IMR-90 (cell line): ENCODE data around the gene AKR1C8. TPM values are rescaled to one million over a fixed set of nuclear protein-coding genes. Genes with fewer than 3 reads are reported as not detected.

ENCODE experiments used
- ATAC-seq: fragments of 200-7000 bp; cut with Tn5 transposase; 2 replicates; pipeline ENCODE4 v1.9.1; 2020; ENCODE audit warnings: low read depth, mild to moderate bottlenecking, moderate library complexity
- BruUV-seq: library from RNA; stranded (reverse); fragments of 400-500 nt; replicated peaks from 2 replicates; lab custom pipeline; 2021; lab: Mats Ljungman, UMichigan
- CTCF ChIA-PET: fragments of 300-600 bp; formaldehyde crosslinking; extraction: SDS; loops from one replicate; lab custom pipeline; 2021; ENCODE audit warnings: antibody characterized with exemption; lab: Yijun Ruan, JAX
- POLR2A ChIA-PET: fragments of 300-600 bp; sonication (Branson Sonifier 250); formaldehyde crosslinking; loops from one replicate; lab custom pipeline; 2022; ENCODE audit warnings: antibody characterized with exemption; ENCODE audit not compliant: unreplicated experiment; lab: Charles Lee
- DNase-seq: peaks from one replicate; pipeline ENCODE4 v3.0.0; 2013
- H2AFZ ChIP-seq: replicated peaks from 2 replicates; pipeline ENCODE3; 2013; ENCODE audit warnings: low read length, mild to moderate bottlenecking; ENCODE audit not compliant: poor library complexity
- H2AK5ac ChIP-seq: 2 replicates; pipeline ENCODE4 v1.6.1; 2013; ENCODE audit warnings: low read depth, low read length, inconsistent platforms
- H2AK9ac ChIP-seq: replicated peaks from 2 replicates; pipeline ENCODE3; 2013; ENCODE audit warnings: mild to moderate bottlenecking, low read depth, low read length, moderate library complexity; ENCODE audit not compliant: poor library complexity
- H2BK120ac ChIP-seq: 2 replicates; pipeline ENCODE4 v1.6.1; 2013; ENCODE audit warnings: low read depth, low read length, inconsistent platforms
- H2BK15ac ChIP-seq: 3 replicates; pipeline ENCODE4 v1.6.1; 2013; ENCODE audit warnings: low read depth, low read length, inconsistent platforms
- H2BK20ac ChIP-seq: 2 replicates; pipeline ENCODE4 v1.6.1; 2013; ENCODE audit warnings: low read depth, mild to moderate bottlenecking, inconsistent platforms, low read length, moderate library complexity
- H2BK5ac ChIP-seq: 2 replicates; pipeline ENCODE4 v1.6.1; 2013; ENCODE audit warnings: mild to moderate bottlenecking, low read depth, low read length, inconsistent platforms; ENCODE audit not compliant: poor library complexity, severe bottlenecking
- H3K14ac ChIP-seq: replicated peaks from 2 replicates; pipeline ENCODE4 v1.6.1; 2013; ENCODE audit warnings: low read depth, low read length, inconsistent platforms
- H3K18ac ChIP-seq: 2 replicates; pipeline ENCODE4 v1.6.1; 2013; ENCODE audit warnings: low read depth, low read length, control low read depth
- H3K23ac ChIP-seq: 2 replicates; pipeline ENCODE4 v1.6.1; 2013; ENCODE audit warnings: low read depth, low read length, inconsistent platforms
- H3K27ac ChIP-seq: 2 replicates; pipeline ENCODE4 v1.5.1; 2013; ENCODE audit warnings: mild to moderate bottlenecking, control low read depth, low read length; ENCODE audit not compliant: insufficient read depth
- H3K27me3 ChIP-seq: 2 replicates; pipeline ENCODE4 v1.6.1; 2013; ENCODE audit warnings: low read length; ENCODE audit not compliant: control insufficient read depth, insufficient read depth
- H3K36me3 ChIP-seq: 2 replicates; pipeline ENCODE4 v1.6.1; 2013; ENCODE audit warnings: low read length, mixed read lengths; ENCODE audit not compliant: control insufficient read depth, insufficient read depth
- H3K4ac ChIP-seq: 2 replicates; pipeline ENCODE4 v1.6.1; 2013; ENCODE audit warnings: low read depth, low read length, inconsistent platforms
- H3K4me1 ChIP-seq: 2 replicates; pipeline ENCODE4 v1.6.1; 2013; ENCODE audit warnings: low read length, mixed read lengths; ENCODE audit not compliant: control insufficient read depth, insufficient read depth
- H3K4me2 ChIP-seq: 2 replicates; pipeline ENCODE4 v1.6.1; 2013; ENCODE audit warnings: low read depth, mild to moderate bottlenecking, control low read depth, low read length, moderate library complexity
- H3K4me3 ChIP-seq: 2 replicates; pipeline ENCODE4 v1.5.1; 2013; ENCODE audit warnings: low read depth, mild to moderate bottlenecking, control low read depth, low read length, moderate library complexity; ENCODE audit not compliant: insufficient read depth
- H3K56ac ChIP-seq: 2 replicates; pipeline ENCODE4 v1.6.1; 2013; ENCODE audit warnings: low read length, inconsistent platforms; ENCODE audit not compliant: insufficient read depth; ENCODE audit errors: extremely low read depth
- H3K79me1 ChIP-seq, 2 experiments: 2 replicates each; pipeline ENCODE4 v1.6.1; 2013; ENCODE audit warnings: low read length in 2 of 2, inconsistent platforms in 1 of 2, low read depth in 1 of 2
- H3K9ac ChIP-seq: 2 replicates; pipeline ENCODE4 v1.6.1; 2013; ENCODE audit warnings: low read depth, low read length, control low read depth
- H3K9me1 ChIP-seq: 2 replicates; pipeline ENCODE4 v1.6.1; 2013; ENCODE audit warnings: low read length, inconsistent platforms; ENCODE audit not compliant: insufficient read depth
- H3K9me3 ChIP-seq: 2 replicates; pipeline ENCODE4 v1.6.1; 2013; ENCODE audit warnings: low read length; ENCODE audit not compliant: control insufficient read depth, insufficient read depth
- H4K20me1 ChIP-seq: 2 replicates; pipeline ENCODE4 v1.6.1; 2013; ENCODE audit warnings: low read length, inconsistent platforms; ENCODE audit not compliant: insufficient read depth
- H4K5ac ChIP-seq: 2 replicates; pipeline ENCODE4 v1.6.1; 2013; ENCODE audit warnings: mild to moderate bottlenecking, low read depth, low read length, control low read depth
- H4K8ac ChIP-seq, 2 experiments: 2 replicates each; pipeline ENCODE4 v1.6.1; 2013; ENCODE audit warnings: low read depth in 2 of 2, low read length in 2 of 2, control low read depth in 1 of 2, inconsistent platforms in 1 of 2
- H4K91ac ChIP-seq: 2 replicates; pipeline ENCODE4 v1.6.1; 2013; ENCODE audit warnings: low read depth, low read length, inconsistent platforms; ENCODE audit not compliant: insufficient read depth
- FOS ChIP-seq: fragments of 150-350 bp; IDR thresholded peaks from 2 replicates; pipeline ENCODE4 v1.6.1; 2016; ENCODE audit warnings: low read depth, low read length
- MAFK ChIP-seq: IDR thresholded peaks from 2 replicates; pipeline ENCODE4 v1.6.1; 2012; ENCODE audit warnings: low read depth, low read length, improper control_type of control experiment
- MXI1 ChIP-seq: IDR thresholded peaks from 2 replicates; pipeline ENCODE4 v1.6.1; 2012; ENCODE audit warnings: low read depth, mild to moderate bottlenecking, low read length, moderate library complexity, borderline replicate concordance
- POLR2A ChIP-seq: IDR thresholded peaks from 2 replicates; pipeline ENCODE4 v1.6.1; 2012; ENCODE audit warnings: mild to moderate bottlenecking, low read depth, low read length
- WGBS, 2 experiments: methylation state at CpG; one replicate each; pipeline versions ENCODE4 v1.1.5 to v1.1.7; 2013; ENCODE audit warnings: missing lambda C conversion rate in 2 of 2; ENCODE audit not compliant: insufficient read length in 1 of 2; ENCODE audit errors: extremely low coverage in 2 of 2; 5-methylcytosine and 5-hydroxymethylcytosine counted together
- dilution Hi-C: fragments of 300-500 bp; cut with HindIII; formaldehyde crosslinking; loops from one replicate; pipeline ENCODE4 v1.14.3; 2018; ENCODE audit warnings: low sequenced_read_pairs; ENCODE audit not compliant: unreplicated experiment
- in situ Hi-C: fragments of 300-500 bp; cut with MboI; formaldehyde crosslinking; loops from 3 replicates; pipeline ENCODE4 v1.14.3; 2019; ENCODE audit warnings: low sequenced_read_pairs, inconsistent platforms, mixed read lengths
- intact Hi-C: fragments of 100-400 bp; cut with micrococcal nuclease; formaldehyde crosslinking; loops from 2 replicates; pipeline ENCODE4 v1.10.0; 2022
- polyA plus RNA-seq, 3 experiments: library from polyadenylated mRNA; depleted of rRNA; stranded (reverse); fragments of >200 nt; gene quantifications; 2 replicates each; pipeline ENCODE4 v1.2.3, GENCODE V29; 2012; ENCODE audit warnings: low replicate concordance in 1 of 3
- total RNA-seq: library from RNA; depleted of rRNA; stranded (reverse); fragments of >200 nt; gene quantifications from 2 replicates; pipeline ENCODE4 v1.2.3, GENCODE V29; 2012

Gene AKR1C8
- total and polyA plus RNA-seq, 2 of the 4 experiments (the other 2 are of a cell fraction), result not detected

DNA sequence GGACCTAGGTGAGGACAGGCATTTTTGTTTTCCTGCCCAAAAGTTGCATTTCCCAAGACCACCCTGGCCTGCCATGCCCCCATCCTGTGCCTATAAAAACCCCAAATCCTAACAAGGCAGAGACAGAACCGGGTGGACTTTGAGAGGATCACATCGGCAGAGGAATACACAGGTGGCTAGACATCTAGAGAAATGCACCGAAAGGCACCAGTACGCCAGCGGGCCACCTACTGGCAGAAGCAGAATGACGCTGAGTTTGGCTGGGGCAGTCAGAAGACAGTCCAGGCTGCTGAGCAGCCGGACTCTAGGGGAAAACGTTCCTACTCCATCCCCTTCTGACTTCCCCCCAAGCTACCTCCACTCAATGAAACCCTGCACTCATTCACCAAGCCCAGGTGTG, 14.4 kb upstream of the AKR1C8 start:
- Histone ChIP-seq H3K4ac (no peak overlapping the region), H4K20me1 (no peaks in the 10 kb centered on the region), H3K23ac (no peak overlapping the region), H4K91ac (no peak overlapping the region), H3K4me1 (no peaks in the 10 kb centered on the region), H2AFZ (no peak overlapping the region), H3K4me3 (no peak overlapping the region), H4K8ac (no peak overlapping the region), H2BK15ac (no peak overlapping the region), H3K9me3 (peaks cover 2% of the 10 kb centered on the region; the same call in 1 of the 2 replicates), H3K36me3 (no peaks in the 10 kb centered on the region), H2BK5ac (no peak overlapping the region), H3K14ac (no peak overlapping the region), H3K18ac (no peak overlapping the region), H2AK9ac (no peak overlapping the region), H2AK5ac (no peak overlapping the region), H3K56ac (no peak overlapping the region), H2BK120ac (no peak overlapping the region), H3K9ac (no peak overlapping the region), H3K27ac (no peak overlapping the region), H3K9me1 (no peaks in the 10 kb centered on the region), H4K5ac (no peak overlapping the region), H3K27me3 (no peaks in the 10 kb centered on the region), H2BK20ac (no peak overlapping the region), H3K79me1 (no peaks in the 10 kb centered on the region), H3K4me2 (no peak overlapping the region)
- no peak for ATAC-seq
- ChIA-PET CTCF (interaction anchor here (1.5 kb wide), 1 partner anchor 350 kb away, joined by 3 read pairs; no protein-coding TSS in a partner anchor), POLR2A (no interaction called here)
- in situ Hi-C loops (no loop called here), intact Hi-C loops (loop anchor here (10.0 kb wide), 1 partner anchor 55 kb away; no protein-coding TSS in a partner anchor), dilution Hi-C loops (no loop called here)
- no CpG with 5 or more reads among the region's 8 CpGs for WGBS, 2 experiments
- no peak for TF ChIP-seq MAFK
- no peak for TF ChIP-seq POLR2A
- no peak for TF ChIP-seq MXI1
- TF ChIP-seq FOS, result no peak
- no TSS peak for BruUV-seq
- DNase-seq, result no peak
